GM12878 (cell line): ENCODE measurements around the gene CARD9. TPM values are rescaled to one million over a fixed set of nuclear protein-coding genes. Genes with fewer than 3 reads are reported as not detected.
A peak's percentile ranks its signal among the peaks of the same experiment; 100 is the strongest.

Experiments
- ATAC-seq: fragments of 200-7000 bp; cut with Tn5 transposase; 3 replicates; pipeline ENCODE4 v1.9.1; 2020; ENCODE audit warnings: mild to moderate bottlenecking, moderate library complexity
- BruUV-seq: library from RNA; stranded (reverse); fragments of 400-500 nt; replicated peaks from 2 replicates; lab custom pipeline; 2021; lab: Mats Ljungman, UMichigan
- CTCF ChIA-PET: fragments of 300-600 bp; sonication (Branson Sonifier 250); formaldehyde crosslinking; extraction: SDS; loops from one replicate; lab custom pipeline; 2021; ENCODE audit warnings: inconsistent platforms; lab: Yijun Ruan, JAX
- POLR2A ChIA-PET: fragments of 350-600 bp; formaldehyde crosslinking; extraction: SDS; loops from one replicate; lab custom pipeline; 2021; ENCODE audit warnings: inconsistent platforms; lab: Charles Lee
- RAD21 ChIA-PET: fragments of 300-600 bp; sonication (Branson Sonifier 250); formaldehyde crosslinking; loops from one replicate; lab custom pipeline; 2023; ENCODE audit warnings: antibody characterized with exemption; ENCODE audit not compliant: unreplicated experiment; lab: Charles Lee
- SMC1A ChIA-PET: fragments of 300-600 bp; sonication (Branson Sonifier 250); formaldehyde crosslinking; loops from one replicate; lab custom pipeline; 2023; ENCODE audit not compliant: unreplicated experiment, uncharacterized antibody; lab: Charles Lee
- DNase-seq: peaks from one replicate; pipeline ENCODE4 v3.0.0-alpha.2; 2011; ENCODE audit warnings: low read depth, low spot score
- FAIRE-seq: peaks from 3 replicates; lab custom pipeline; 2011; peaks lifted over from hg19 to GRCh38; lab: Jason Lieb, UNC
- H2AFZ ChIP-seq: 2 replicates; pipeline ENCODE4 v1.6.0; 2011; ENCODE audit warnings: low read depth, low read length, control low read depth; ENCODE audit not compliant: control insufficient read depth
- H3K27ac ChIP-seq: 2 replicates; pipeline ENCODE4 v1.5.1; 2011; ENCODE audit warnings: control low read depth; ENCODE audit not compliant: control insufficient read depth, insufficient read depth
- H3K27me3 ChIP-seq, 2 experiments: replicated peaks in 1 of 2; 2 replicates each; pipeline versions ENCODE4 v1.6.0 to v1.6.1; 2011; ENCODE audit warnings: low read length in 1 of 2; ENCODE audit not compliant: control insufficient read depth in 2 of 2, insufficient read depth in 2 of 2
- H3K36me3 ChIP-seq, 2 experiments: 2 replicates each; pipeline ENCODE4 v1.5.1; 2011; ENCODE audit warnings: low read length in 1 of 2; ENCODE audit not compliant: control insufficient read depth in 2 of 2, insufficient read depth in 2 of 2
- H3K4me1 ChIP-seq: 2 replicates; pipeline ENCODE4 v1.6.1; 2011; ENCODE audit warnings: mild to moderate bottlenecking, low read length, moderate library complexity, mixed read lengths; ENCODE audit not compliant: control insufficient read depth, insufficient read depth
- H3K4me2 ChIP-seq: 2 replicates; pipeline ENCODE4 v1.6.0; 2011; ENCODE audit warnings: control low read depth; ENCODE audit not compliant: control insufficient read depth, insufficient read depth
- H3K4me3 ChIP-seq: fragments of 200-600 bp; sonication (generic); 2 replicates; pipeline ENCODE4 v1.5.1; 2016
- H3K79me2 ChIP-seq: 2 replicates; pipeline ENCODE4 v1.6.0; 2011; ENCODE audit warnings: low read length; ENCODE audit not compliant: control insufficient read depth, insufficient read depth
- H3K9ac ChIP-seq: 2 replicates; pipeline ENCODE4 v1.8.0; 2011; ENCODE audit warnings: low read length, control low read depth, mixed read lengths; ENCODE audit not compliant: control insufficient read depth, insufficient read depth
- H3K9me3 ChIP-seq: replicated peaks from 3 replicates; pipeline ENCODE4 v1.5.1; 2011; ENCODE audit warnings: mild to moderate bottlenecking, low read length; ENCODE audit not compliant: control insufficient read depth, insufficient read depth
- H4K20me1 ChIP-seq: 2 replicates; pipeline ENCODE4 v1.6.0; 2011; ENCODE audit not compliant: control insufficient read depth, insufficient read depth
- BCL3 ChIP-seq: IDR thresholded peaks from 2 replicates; pipeline ENCODE4 v1.6.1; 2011; ENCODE audit warnings: borderline replicate concordance, low read depth, mild to moderate bottlenecking, moderate library complexity, low read length; ENCODE audit not compliant: insufficient read depth, poor library complexity, severe bottlenecking
- ELK1 ChIP-seq: IDR thresholded peaks from 2 replicates; pipeline ENCODE4 v1.6.1; 2012; ENCODE audit warnings: low read depth, low read length, improper control_type of control experiment
- NR2F1 ChIP-seq: fragments of 450-650 bp; conservative IDR thresholded peaks from 2 replicates; pipeline ENCODE4 v1.6.1; 2017; ENCODE audit warnings: mild to moderate bottlenecking
- RBBP5 ChIP-seq: fragments of 200-600 bp; sonication (generic); conservative IDR thresholded peaks from 2 replicates; pipeline ENCODE4 v1.6.1; 2016
- SUZ12 ChIP-seq: fragments of 200-600 bp; sonication (generic); IDR thresholded peaks from one replicate; pipeline ENCODE4 v1.6.1; 2018; ENCODE audit warnings: antibody characterized with exemption, mild to moderate bottlenecking; ENCODE audit not compliant: unreplicated experiment
- TBL1XR1 ChIP-seq: IDR thresholded peaks from 2 replicates; pipeline ENCODE4 v1.6.1; 2012; ENCODE audit warnings: low read depth, low read length, improper control_type of control experiment
- TCF3 ChIP-seq: IDR thresholded peaks from 2 replicates; pipeline ENCODE4 v1.6.1; 2012; ENCODE audit warnings: low read depth, mild to moderate bottlenecking, low read length, borderline replicate concordance; ENCODE audit not compliant: insufficient read depth
- ZZZ3 ChIP-seq: IDR thresholded peaks from 2 replicates; pipeline ENCODE4 v1.6.1; 2011; ENCODE audit warnings: low read depth; ENCODE audit not compliant: control insufficient read depth, insufficient read length
- WGBS: methylation state at CpG from one replicate; pipeline ENCODE4 v1.1.6; 2016; ENCODE audit warnings: low lambda C conversion rate; ENCODE audit not compliant: insufficient replicate concordance, insufficient coverage; ENCODE audit errors: missing lambda C conversion rate; 5-methylcytosine and 5-hydroxymethylcytosine counted together
- in situ Hi-C: fragments of 300-500 bp; cut with MboI; formaldehyde crosslinking; loops from 9 replicates; pipeline ENCODE4 v1.14.3; 2018; ENCODE audit warnings: mixed read lengths
- intact Hi-C: fragments of 100-400 bp; cut with micrococcal nuclease; formaldehyde crosslinking; loops from one replicate; pipeline ENCODE4 v1.14.2; 2022; ENCODE audit not compliant: unreplicated experiment
- polyA plus RNA-seq, 11 experiments: library from polyadenylated mRNA; depleted of rRNA in 4 of 11; unstranded in 6 of 11; stranded (reverse) in 5 of 11; fragments of >200 nt; fragmentation: Nextera tagmentation in 4 of 11; fragmentation: Illumina TruSeq in 1 of 11; extraction: Ambion mirVana in 4 of 11; extraction: Trizol in 1 of 11; gene quantifications; 1 replicate in 1 of 11; 2 replicates in 10 of 11; pipeline versions ENCODE4 v1.2.1 to v1.2.3, GENCODE V29; 2011 to 2016; ENCODE audit warnings: inconsistent platforms in 2 of 11, missing spikeins in 2 of 11, low read depth in 1 of 11
- total RNA-seq, 4 experiments: library from RNA; depleted of rRNA in 3 of 4; stranded (reverse); fragments of >200 nt in 3 of 4; fragmentation: Illumina TruSeq in 1 of 4; extraction: Trizol in 1 of 4; gene quantifications; 2 replicates each; pipeline versions ENCODE4 v1.2.1 to v1.2.3, GENCODE V29; 2013 to 2021

Gene CARD9
- total and polyA plus RNA-seq, 10 of the 15 experiments (the other 5 are each of a cell fraction or from before 2014, with no cell fraction given) = 0.11 to 4.9 (median 1.8) TPM; not detected in 1

- no peak for TF ChIP-seq ELK1
- peak; percentile 20 for TF ChIP-seq BCL3
- TF ChIP-seq RBBP5 = no peak
- TF ChIP-seq NR2F1 = no peak
- H3K9ac ChIP-seq = no peak overlapping the region
- ChIA-PET CTCF (interaction anchor here (0.9 kb wide), 1 partner anchor 11 kb away, joined by 3 read pairs; no protein-coding TSS in a partner anchor), SMC1A (no interaction called here), RAD21 (no interaction called here), POLR2A (interaction anchor here (1.0 kb wide), 1 partner anchor 15 kb away, joined by 4 read pairs; no protein-coding TSS in a partner anchor)
- no peaks in the 10 kb centered on the region for H3K27me3 ChIP-seq
- no peak for FAIRE-seq
- H3K4me2 ChIP-seq = no peak overlapping the region
- no peak overlapping the region for H2AFZ ChIP-seq
- no TSS peak for BruUV-seq
- in situ Hi-C loops (no loop called here), intact Hi-C loops (no loop called here)
- no peaks in the 10 kb centered on the region for H3K79me2 ChIP-seq
- H3K27ac ChIP-seq = no peak overlapping the region
- DNase-seq = no peak
- no peaks in the 10 kb centered on the region for H3K4me1 ChIP-seq
- H4K20me1 ChIP-seq = no peaks in the 10 kb centered on the region
- 92% methylated on average over 14 of the region's 14 CpGs for WGBS
- H3K36me3 ChIP-seq = peaks cover 16 to 30% of the 10 kb centered on the region in 2 experiments; a peak in 3 of 4 replicates
- no peak for ATAC-seq
- no peak overlapping the region for H3K4me3 ChIP-seq
- H3K9me3 ChIP-seq = no peaks in the 10 kb centered on the region
These were observed 15.9 kb upstream of the CARD9 start for GRCh38 chr9:136389396-136389795.

GRCh38 chr9:136387217-136387616 is 13.7 kb upstream of the CARD9 start:
- SMC1A ChIA-PET = no interaction called here
- Histone ChIP-seq H3K4me1 (no peaks in the 10 kb centered on the region), H3K4me3 (no peak overlapping the region), H3K27me3 (no peaks in the 10 kb centered on the region), H3K9me3 (no peaks in the 10 kb centered on the region), H3K36me3 (peaks cover 14 to 32% of the 10 kb centered on the region in 2 experiments; a peak in 3 of 4 replicates), H3K79me2 (no peaks in the 10 kb centered on the region), H3K27ac (no peak overlapping the region), H2AFZ (no peak overlapping the region), H4K20me1 (no peaks in the 10 kb centered on the region), H3K9ac (no peak overlapping the region), H3K4me2 (no peak overlapping the region)
- TF ChIP-seq ZZZ3 = no peak
- TF ChIP-seq TCF3 = 0 out of 2 replicates have a peak, but pooled peaks have one; percentile 40
- no peak for TF ChIP-seq SUZ12
- TF ChIP-seq BCL3 = peak; percentile 83
- no peak for TF ChIP-seq TBL1XR1
- ATAC-seq (no peak), FAIRE-seq (no peak), DNase-seq (no peak)
- no TSS peak for BruUV-seq
- CTCF ChIA-PET = no interaction called here
- over 99% methylated on average over 13 of the region's 19 CpGs for WGBS
- RAD21 ChIA-PET = no interaction called here
- in situ Hi-C loops (no loop called here), intact Hi-C loops (no loop called here)
- POLR2A ChIA-PET = no interaction called here
